BJ (cell line): ENCODE data around the gene TMEM213. TPM values are rescaled to one million over a fixed set of nuclear protein-coding genes. Genes with fewer than 3 reads are reported as not detected.

Source experiments
- CTCF ChIA-PET: fragments of 350-600 bp; formaldehyde crosslinking; extraction: SDS; loops from one replicate; lab custom pipeline; 2021; ENCODE audit warnings: antibody characterized with exemption, inconsistent platforms; lab: Yijun Ruan, JAX
- POLR2A ChIA-PET: fragments of 300-600 bp; sonication (Branson Sonifier 250); formaldehyde crosslinking; extraction: SDS; loops from one replicate; lab custom pipeline; 2021; ENCODE audit warnings: antibody characterized with exemption; lab: Charles Lee
- DNase-seq: peaks from one replicate; pipeline ENCODE4 v3.0.0-alpha.2; 2011; ENCODE audit warnings: low read depth
- H3K27me3 ChIP-seq: 2 replicates; pipeline ENCODE4 v1.6.0; 2011; ENCODE audit warnings: low read length; ENCODE audit not compliant: control insufficient read depth, insufficient read depth
- H3K36me3 ChIP-seq: 2 replicates; pipeline ENCODE4 v1.5.1; 2011; ENCODE audit warnings: low read length; ENCODE audit not compliant: control insufficient read depth, insufficient read depth
- H3K4me3 ChIP-seq: 2 replicates; pipeline ENCODE4 v1.5.1; 2011; ENCODE audit warnings: low read depth, mild to moderate bottlenecking, control low read depth, low read length
- polyA plus RNA-seq: library from polyadenylated mRNA; depleted of rRNA; stranded (reverse); fragments of >200 nt; gene quantifications from 2 replicates; pipeline ENCODE4 v1.2.3, GENCODE V29; 2011
- TF ChIP-seq, protein P1 (sequence below): IDR thresholded peaks from 2 replicates; pipeline ENCODE4 v1.5.1; 2011; ENCODE audit warnings: low read depth, mild to moderate bottlenecking, control low read depth, inconsistent platforms, low read length, moderate library complexity; ENCODE audit not compliant: insufficient read depth

TMEM213 gene
- polyA plus RNA-seq, 1 experiment, result not detected

DNA sequence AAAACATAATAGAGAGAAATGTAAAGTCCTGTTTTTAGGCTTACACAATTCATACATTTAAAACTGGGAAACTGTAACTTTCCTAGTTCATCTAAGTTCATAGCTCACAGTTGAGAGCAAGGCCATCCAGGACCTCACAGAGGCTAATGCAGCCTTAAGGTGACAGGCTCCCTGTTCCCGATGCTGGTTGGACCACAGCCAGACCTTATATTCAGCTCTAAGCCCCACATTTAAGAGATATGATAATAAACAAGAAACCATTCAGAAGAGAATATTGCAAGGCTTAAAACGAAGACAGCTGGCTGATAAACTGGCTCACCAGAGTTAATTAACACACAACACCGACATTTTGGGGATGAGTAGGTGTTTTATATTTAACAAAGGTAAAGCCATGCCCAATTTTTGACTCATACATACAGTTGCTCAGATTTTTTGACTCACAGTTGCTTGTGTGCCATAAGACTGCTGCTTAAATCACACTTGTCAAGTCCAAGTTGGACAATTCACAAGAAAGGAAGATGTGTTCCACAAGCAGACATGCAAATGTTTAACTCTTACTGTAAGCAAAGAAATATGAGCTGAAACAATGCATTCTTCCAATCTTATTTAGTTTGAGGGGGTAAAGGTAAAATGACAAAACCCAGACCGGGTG, 41.1 kb upstream of the TMEM213 start:
- TF ChIP-seq, protein P1, sequence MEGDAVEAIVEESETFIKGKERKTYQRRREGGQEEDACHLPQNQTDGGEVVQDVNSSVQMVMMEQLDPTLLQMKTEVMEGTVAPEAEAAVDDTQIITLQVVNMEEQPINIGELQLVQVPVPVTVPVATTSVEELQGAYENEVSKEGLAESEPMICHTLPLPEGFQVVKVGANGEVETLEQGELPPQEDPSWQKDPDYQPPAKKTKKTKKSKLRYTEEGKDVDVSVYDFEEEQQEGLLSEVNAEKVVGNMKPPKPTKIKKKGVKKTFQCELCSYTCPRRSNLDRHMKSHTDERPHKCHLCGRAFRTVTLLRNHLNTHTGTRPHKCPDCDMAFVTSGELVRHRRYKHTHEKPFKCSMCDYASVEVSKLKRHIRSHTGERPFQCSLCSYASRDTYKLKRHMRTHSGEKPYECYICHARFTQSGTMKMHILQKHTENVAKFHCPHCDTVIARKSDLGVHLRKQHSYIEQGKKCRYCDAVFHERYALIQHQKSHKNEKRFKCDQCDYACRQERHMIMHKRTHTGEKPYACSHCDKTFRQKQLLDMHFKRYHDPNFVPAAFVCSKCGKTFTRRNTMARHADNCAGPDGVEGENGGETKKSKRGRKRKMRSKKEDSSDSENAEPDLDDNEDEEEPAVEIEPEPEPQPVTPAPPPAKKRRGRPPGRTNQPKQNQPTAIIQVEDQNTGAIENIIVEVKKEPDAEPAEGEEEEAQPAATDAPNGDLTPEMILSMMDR, result no peak
- ChIA-PET POLR2A (no interaction called here), CTCF (interaction anchor here (0.8 to 1.3 kb wide), 3 partner anchors 9 to 32 kb away, joined by 3 to 6 read pairs (median 6); no protein-coding TSS in a partner anchor)
- no peak for DNase-seq
- Histone ChIP-seq H3K27me3 (no peaks in the 10 kb centered on the region), H3K4me3 (no peak overlapping the region), H3K36me3 (no peaks in the 10 kb centered on the region)

DNA sequence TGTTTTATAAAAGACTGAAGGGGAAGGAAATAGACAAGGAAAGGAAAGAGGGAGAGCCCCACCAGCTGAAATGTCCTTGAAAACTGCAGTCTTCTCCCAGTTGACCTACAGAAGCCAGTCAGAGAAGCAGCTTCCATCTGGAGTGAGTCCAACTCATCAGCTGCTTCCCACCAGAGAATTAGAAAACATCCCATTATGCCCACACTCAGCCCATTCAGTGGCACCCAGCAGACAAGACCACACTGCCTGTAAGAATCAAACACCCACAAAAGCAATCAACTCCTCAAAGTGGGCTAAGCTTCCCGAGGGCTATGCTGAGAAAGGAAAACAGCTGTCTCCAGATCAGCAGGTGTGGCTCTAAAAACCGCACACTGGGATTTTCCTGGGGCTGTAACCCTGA, 29.6 kb upstream of the TMEM213 start:
- ChIA-PET CTCF (no interaction called here), POLR2A (no interaction called here)
- Histone ChIP-seq H3K4me3 (no peak overlapping the region), H3K36me3 (no peaks in the 10 kb centered on the region), H3K27me3 (no peaks in the 10 kb centered on the region)
- no peak for DNase-seq
- TF ChIP-seq, protein P1, result no peak

DNA sequence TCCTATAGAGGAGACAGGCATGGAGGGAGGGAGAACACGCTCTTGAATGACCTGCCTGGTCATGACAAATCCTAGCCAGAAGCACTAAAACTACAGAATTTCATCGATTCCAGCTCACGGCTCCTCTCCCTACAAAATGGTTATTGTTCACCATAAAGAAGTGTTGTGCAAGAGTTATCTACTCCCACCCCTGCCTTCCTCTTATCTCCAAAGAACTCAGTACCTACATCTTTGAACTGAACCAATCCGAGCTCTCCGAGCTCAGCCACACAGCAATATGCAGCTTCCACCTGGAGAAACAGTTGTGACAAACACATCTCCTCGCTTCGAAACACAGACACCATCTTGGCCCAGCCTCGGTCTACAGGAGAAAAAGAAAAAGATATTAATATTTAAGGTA, 26.9 kb upstream of the TMEM213 start:
- ChIA-PET CTCF (interaction anchor here (0.8 kb wide), 1 partner anchor 32 kb away, joined by 3 read pairs; no protein-coding TSS in a partner anchor), POLR2A (no interaction called here)
- Histone ChIP-seq H3K27me3 (no peaks in the 10 kb centered on the region), H3K36me3 (no peaks in the 10 kb centered on the region), H3K4me3 (no peak overlapping the region)
- TF ChIP-seq, protein P1, result no peak
- no peak for DNase-seq

DNA sequence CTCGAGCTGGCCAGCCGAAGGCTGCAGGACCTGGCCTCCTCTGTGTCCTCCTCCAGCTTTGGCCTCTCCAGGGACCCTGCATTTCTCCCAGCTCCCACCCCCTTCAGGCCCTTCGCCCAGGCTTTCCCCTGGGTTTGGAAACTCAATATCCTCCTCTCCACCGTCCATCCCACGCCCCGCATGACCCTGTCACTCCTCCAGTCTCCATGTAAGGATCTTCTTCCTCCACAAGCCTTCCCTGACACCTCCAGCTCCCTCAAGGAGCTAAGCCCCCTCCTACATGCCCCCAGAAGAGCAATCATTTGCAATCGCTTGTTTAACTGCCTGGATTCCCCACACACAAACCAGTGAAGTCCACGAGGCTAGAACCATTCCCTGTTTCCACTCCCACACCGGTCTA, 24.6 kb upstream of the TMEM213 start:
- H3K36me3 ChIP-seq, result no peaks in the 10 kb centered on the region
- TF ChIP-seq, protein P1, result no peak
- H3K4me3 ChIP-seq, result no peak overlapping the region
- POLR2A ChIA-PET, result no interaction called here
- no peaks in the 10 kb centered on the region for H3K27me3 ChIP-seq
- CTCF ChIA-PET, result no interaction called here
- DNase-seq, result no peak

DNA sequence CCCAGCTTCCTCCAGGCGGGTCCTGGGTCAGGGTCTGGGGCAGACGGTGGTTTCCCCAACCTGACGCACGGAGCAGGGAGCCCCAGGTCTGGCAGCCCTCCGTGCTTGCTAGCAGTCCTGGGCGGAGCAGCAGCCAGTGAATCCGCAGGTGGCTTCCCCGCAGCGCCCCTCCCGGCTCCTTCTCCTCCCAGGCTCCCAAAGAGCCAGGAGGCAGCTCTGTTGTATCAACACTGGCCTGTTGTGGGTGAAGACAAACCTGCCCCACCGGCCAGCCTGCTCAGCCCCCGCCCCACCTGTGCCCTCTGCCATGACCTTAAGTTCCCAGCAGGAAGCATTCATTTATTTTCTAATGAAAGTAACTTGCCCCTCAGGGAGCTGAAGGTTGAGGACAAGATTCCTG, 24.0 kb upstream of the TMEM213 start:
- no peaks in the 10 kb centered on the region for H3K36me3 ChIP-seq
- TF ChIP-seq, protein P1, result no peak
- no peaks in the 10 kb centered on the region for H3K27me3 ChIP-seq
- ChIA-PET POLR2A (no interaction called here), CTCF (no interaction called here)
- DNase-seq, result no peak
- H3K4me3 ChIP-seq, result no peak overlapping the region
